ENCODE results near the gene CCDC8.

- TF ChIP-seq CTCF (conservative IDR thresholded peaks at IDR 0.05; ENCODE audit: low read depth in 2 of 2) (no peak), EZH2phosphoT487 (IDR thresholded peaks at IDR 0.05; ENCODE audit: unreplicated experiment) (no peak)
Observed at GRCh38 chr19:46450737-46451136, 37.4 kb upstream of the CCDC8 start.
